Cerebellar cortex (tissue), 1 donor: ENCODE results near the gene MTM1.
A peak's percentile ranks its signal among the peaks of the same experiment; 100 is the strongest.

Source experiments
- DNase-seq: peaks from one replicate; pipeline ENCODE4 v3.0.0-alpha.2; 2015; ENCODE audit warnings: low spot score

The MTM1 gene

GRCh38 chrX:150568320-150569154 is at the start of gene MTM1:
Gene MTM1 (plus strand): TSS chrX:150568621. CDS start chrX:150592615, 23,994 bp downstream.
- peak; percentile 95 for DNase-seq

- DNase-seq: no peak
These were observed 45.9 kb upstream of the MTM1 start for GRCh38 chrX:150522494-150522893.

- DNase-seq: peak; percentile 62
These were observed 43.1 kb upstream of the MTM1 start for GRCh38 chrX:150525061-150525919.

DNA sequence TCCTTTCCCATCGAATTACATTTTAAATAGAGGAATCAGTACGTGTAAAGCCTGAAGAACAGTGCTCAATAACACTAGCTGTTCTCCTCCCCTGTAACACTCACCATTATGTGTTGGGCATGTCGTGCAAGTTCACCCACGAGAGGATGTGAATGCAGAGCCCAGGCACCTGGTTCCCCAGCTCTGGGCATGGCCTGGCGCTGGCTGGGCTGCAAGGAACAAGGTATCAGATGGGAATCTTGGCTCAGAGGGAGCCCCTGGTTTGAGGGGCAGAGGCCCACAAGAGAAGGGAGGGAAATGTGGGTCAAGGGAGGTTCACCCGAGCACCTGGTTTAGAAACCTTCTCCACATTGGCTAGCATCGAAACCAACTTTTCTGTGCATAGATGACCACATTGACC is 41.7 kb upstream of the MTM1 start:
- DNase-seq: no peak

DNA sequence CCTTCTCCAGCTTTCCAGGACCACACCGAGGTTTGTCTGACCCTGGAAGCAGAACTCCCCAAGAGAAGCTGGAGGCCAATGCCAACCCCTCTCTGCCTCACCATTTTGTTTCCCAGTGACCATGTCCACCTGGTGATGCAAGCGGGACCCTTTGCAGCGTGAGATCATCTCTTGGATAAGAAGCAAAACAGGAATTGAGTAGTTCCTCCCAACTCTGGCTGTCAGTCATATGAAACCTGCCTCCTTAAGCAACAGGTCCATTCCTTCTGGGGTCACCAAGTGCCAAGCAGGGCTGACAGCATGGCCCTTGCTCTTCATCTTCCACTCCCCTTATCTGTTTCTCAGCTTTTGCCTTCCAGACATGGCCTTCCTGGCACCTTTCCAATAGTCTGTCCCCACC is 41.3 kb upstream of the MTM1 start:
- DNase-seq: no peak

- no peak for DNase-seq
These were observed 38.8 kb upstream of the MTM1 start for GRCh38 chrX:150529587-150529986.

GRCh38 chrX:150530821-150531220 is 37.6 kb upstream of the MTM1 start:
- no peak for DNase-seq

DNA sequence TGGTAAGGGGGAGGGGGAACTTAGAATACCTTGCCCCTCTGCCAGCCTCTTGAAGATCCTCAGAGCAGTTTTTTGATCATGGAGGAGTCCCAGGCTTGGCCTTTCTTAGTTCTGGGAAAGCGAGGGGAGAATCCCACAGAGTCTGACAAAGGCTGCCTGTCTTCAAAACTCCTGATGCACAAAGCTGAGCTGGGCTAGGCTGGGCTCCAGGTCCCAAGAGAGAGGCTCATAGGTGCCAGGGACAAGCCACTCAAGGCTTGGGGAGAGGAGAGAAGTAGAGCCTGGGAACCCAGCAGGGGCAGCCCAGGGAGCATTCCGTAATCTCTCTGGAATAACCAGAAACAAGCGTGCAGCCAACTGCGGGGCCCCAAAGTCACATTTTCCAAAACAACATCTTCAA is 37.0 kb upstream of the MTM1 start:
- no peak for DNase-seq

- DNase-seq: no peak
These were observed 34.6 kb upstream of the MTM1 start for GRCh38 chrX:150533863-150534262.

GRCh38 chrX:150536455-150537116 is 31.8 kb upstream of the MTM1 start:
- DNase-seq: no peak

- DNase-seq: no peak
These were observed 30.6 kb upstream of the MTM1 start for GRCh38 chrX:150537851-150538250.

- DNase-seq: no peak
These were observed 27.5 kb upstream of the MTM1 start for GRCh38 chrX:150540965-150541364.

- DNase-seq: no peak
These were observed 25.6 kb upstream of the MTM1 start for GRCh38 chrX:150542846-150543229.

DNA sequence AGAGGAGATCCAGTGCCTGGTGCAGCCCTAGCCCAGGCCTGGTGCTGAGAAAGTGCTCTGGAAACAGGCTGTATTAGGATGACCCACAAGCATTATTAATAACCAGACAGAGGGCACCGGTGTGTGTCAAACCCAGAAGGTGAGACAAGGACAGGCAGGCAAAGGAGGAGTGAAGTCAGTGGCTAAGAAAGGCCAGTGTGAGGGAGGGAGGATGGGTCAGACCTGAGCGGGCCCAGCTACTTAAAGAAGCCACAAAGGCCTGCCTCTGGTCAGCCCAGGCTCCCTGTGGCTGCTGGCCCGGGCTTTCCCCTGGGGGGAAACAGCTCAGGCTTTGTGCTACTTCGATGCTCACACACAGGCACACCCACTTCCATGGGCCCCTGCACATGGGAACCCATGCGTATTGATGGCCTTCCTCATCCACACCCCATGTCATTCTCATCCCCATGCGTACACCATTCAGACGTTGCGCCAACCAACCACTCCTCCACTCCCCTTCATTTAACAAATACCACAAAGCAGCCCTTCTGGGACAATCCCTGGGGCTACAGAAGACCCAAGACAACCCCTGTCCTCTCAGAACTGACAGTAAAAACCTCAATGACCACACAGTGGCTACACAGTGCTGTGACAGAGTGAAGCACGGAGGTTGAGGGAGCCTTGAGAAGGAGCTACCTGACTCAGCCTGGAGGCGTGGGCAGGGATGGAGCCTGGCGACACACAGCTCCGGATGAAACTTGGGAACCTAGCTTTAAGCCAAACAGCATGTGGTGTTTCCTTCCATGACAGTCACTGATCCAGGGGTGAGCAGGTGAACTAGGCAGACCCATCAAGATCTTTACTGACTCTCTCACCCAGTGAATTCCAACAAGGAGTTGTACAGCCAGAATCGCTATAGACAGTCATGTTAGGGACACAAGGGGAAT is 24.9 kb upstream of the MTM1 start:
- DNase-seq: no peak

- DNase-seq: no peak
These were observed 24.1 kb upstream of the MTM1 start for GRCh38 chrX:150544222-150544787.

DNA sequence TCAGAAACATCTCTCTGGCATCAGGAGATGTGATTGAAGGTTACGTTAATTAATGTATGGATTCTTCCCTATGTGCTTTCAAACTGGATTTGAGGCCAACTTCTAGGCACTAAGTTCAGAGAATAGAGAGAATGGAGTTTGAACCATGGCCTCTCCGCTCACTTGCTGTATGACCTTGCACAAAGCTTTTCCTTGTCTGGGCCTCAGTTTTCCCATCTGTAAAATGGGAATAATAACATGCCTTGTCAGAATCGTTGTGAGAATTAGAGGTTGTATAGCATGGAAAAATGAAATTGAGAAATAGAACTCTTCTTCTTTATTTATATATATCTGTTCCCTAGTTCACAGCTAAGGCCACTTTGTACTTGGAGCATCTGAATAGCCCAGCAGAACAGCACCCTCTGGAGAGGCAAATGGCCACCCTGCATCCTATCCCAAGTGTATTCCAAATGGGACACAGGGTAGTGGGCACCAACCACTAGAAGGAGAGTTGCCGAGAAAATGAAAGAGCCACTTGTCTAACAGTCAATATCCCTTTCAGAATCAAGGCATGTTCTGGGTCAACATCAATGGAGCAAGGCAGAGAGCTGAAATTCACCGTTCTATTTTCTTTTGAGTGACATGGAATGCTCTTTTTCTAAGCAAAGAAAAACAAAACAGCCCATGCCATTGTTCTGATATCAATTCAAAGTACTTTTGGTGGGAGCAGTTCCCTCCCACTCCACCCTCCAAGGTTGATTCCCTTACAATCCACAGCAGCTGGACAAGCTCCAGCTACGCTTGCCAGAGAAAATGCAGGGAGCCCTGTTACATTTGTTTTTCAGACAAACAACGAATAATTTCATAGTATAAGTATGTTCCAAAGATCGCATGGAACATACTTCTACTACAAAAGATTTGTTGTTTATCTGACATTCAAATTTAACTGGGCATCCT is 23.3 kb upstream of the MTM1 start:
- DNase-seq: no peak

- DNase-seq: no peak
These were observed 21.7 kb upstream of the MTM1 start for GRCh38 chrX:150546711-150547153.

DNA sequence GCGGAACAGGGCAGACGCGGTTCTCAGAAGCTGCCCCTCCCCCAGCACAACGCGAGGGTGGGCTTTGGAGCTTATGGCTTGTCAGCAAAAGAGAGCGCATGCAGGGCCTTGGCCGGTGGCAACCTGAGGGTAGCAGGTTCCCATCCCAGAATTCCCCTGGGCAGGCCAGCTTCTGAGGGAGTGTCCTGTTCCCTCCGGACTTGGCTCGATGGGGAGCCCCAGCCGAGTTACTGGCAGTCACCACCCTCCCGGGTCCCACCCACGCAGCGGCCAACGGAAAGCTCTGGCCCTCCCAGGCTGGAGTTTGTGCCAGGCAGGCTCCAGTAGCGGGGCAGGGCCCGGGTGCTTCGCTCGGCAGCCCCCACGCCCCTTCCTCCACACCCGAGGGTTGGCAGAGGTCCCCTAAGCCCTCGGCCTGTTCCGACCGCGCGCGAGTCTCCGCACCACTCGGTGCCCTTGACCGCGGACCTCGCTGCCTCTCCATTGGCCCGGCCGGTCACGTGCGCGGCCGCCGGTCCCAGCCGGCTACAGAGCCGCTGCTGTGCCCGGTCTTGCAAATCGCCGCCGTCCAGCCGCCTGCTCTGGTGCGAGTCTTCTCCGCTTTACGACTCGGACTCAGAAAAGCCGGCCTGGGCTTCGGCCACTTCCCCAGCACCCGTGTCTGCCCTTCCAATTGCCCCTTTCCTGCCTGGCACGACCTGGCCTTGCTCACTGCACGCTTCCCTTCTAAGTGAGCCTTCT is 20.9 kb upstream of the MTM1 start:
- peak; percentile 43 for DNase-seq

GRCh38 chrX:150548251-150548650 is 20.2 kb upstream of the MTM1 start:
- no peak for DNase-seq
